ENCODE data around the gene CSNK1A1. TPM values are rescaled to one million over a fixed set of nuclear protein-coding genes. Genes with fewer than 3 reads are reported as not detected.

The CSNK1A1 gene
- total and polyA plus RNA-seq, 2 of the 4 experiments (the other 2 are of a cell fraction), result 140 to 419 TPM

- WGBS, 2 experiments (ENCODE audit: extremely low coverage in 2 of 2, insufficient read length in 1 of 2), result no CpG with 5 or more reads among the region's 3 CpGs
- BruUV-seq (replicated peaks), result TSS peak; percentile 2
- Histone ChIP-seq H3K18ac (ENCODE audit: low read depth, low read length) (no peak overlapping the region), H3K36me3 (ENCODE audit: control insufficient read depth, insufficient read depth, low read length) (peaks cover 38% of the 10 kb centered on the region), H3K4ac (ENCODE audit: low read depth, low read length) (no peak overlapping the region), H2BK20ac (ENCODE audit: low read depth, low read length) (no peak overlapping the region), H2BK120ac (ENCODE audit: low read depth, low read length) (no peak overlapping the region), H3K4me2 (ENCODE audit: low read depth, low read length) (peak overlapping the region; percentile 17; the same call in 1 of the 2 replicates), H4K91ac (ENCODE audit: insufficient read depth, low read depth, low read length) (no peak overlapping the region), H2AK9ac (replicated peaks; ENCODE audit: low read depth, low read length, poor library complexity) (no peak overlapping the region), H3K9me3 (ENCODE audit: control insufficient read depth, insufficient read depth, low read length) (no peaks in the 10 kb centered on the region), H2BK5ac (ENCODE audit: low read depth, low read length, poor library complexity, severe bottlenecking) (peak overlapping the region; percentile 4), H4K20me1 (ENCODE audit: insufficient read depth, low read length) (peaks cover 98% of the 10 kb centered on the region), H3K9ac (ENCODE audit: low read depth, low read length) (no peak overlapping the region), H3K4me1 (ENCODE audit: control insufficient read depth, insufficient read depth, low read length) (peaks cover 12% of the 10 kb centered on the region), H3K79me1 (ENCODE audit: low read depth in 1 of 2, low read length in 2 of 2) (peaks cover 0 to 13% of the 10 kb centered on the region in 2 experiments; a peak in 2 of 4 replicates), H3K56ac (ENCODE audit: extremely low read depth, insufficient read depth, low read length) (no peak overlapping the region), H4K8ac (ENCODE audit: low read depth in 2 of 2, low read length in 2 of 2) (no peak overlapping the region), H3K4me3 (ENCODE audit: insufficient read depth, low read depth, low read length) (no peak overlapping the region), H3K27me3 (ENCODE audit: control insufficient read depth, insufficient read depth, low read length) (no peaks in the 10 kb centered on the region), H2AK5ac (ENCODE audit: low read depth, low read length) (no peak overlapping the region), H3K23ac (ENCODE audit: low read depth, low read length) (no peak overlapping the region), H3K9me1 (ENCODE audit: insufficient read depth, low read length) (peaks cover 8% of the 10 kb centered on the region), H3K14ac (replicated peaks; ENCODE audit: low read depth, low read length) (no peak overlapping the region), H2AFZ (replicated peaks; ENCODE audit: low read length, poor library complexity) (no peak overlapping the region), H2BK15ac (ENCODE audit: low read depth, low read length) (no peak overlapping the region), H3K27ac (ENCODE audit: insufficient read depth, low read length) (no peak overlapping the region), H4K5ac (ENCODE audit: low read depth, low read length) (no peak overlapping the region)
- in situ Hi-C loops (cut with MboI; ENCODE audit: low sequenced_read_pairs) (no loop called here), dilution Hi-C loops (cut with HindIII; ENCODE audit: low sequenced_read_pairs, unreplicated experiment) (no loop called here), intact Hi-C loops (cut with micrococcal nuclease) (no loop called here)
- POLR2A ChIA-PET (ENCODE audit: unreplicated experiment), result no interaction called here
- CTCF ChIA-PET, result no interaction called here
- TF ChIP-seq BHLHE40 (IDR thresholded peaks at IDR 0.05; ENCODE audit: low read depth, low read length) (no peak), CHD1 (IDR thresholded peaks at IDR 0.05; ENCODE audit: low read depth, low read length) (no peak), POLR2A (IDR thresholded peaks at IDR 0.05; ENCODE audit: low read depth, low read length) (no peak), CTCF (conservative IDR thresholded peaks at IDR 0.05; ENCODE audit: low read depth, low read length) (no peak), CEBPB (IDR thresholded peaks at IDR 0.05; ENCODE audit: low read depth, low read length) (no peak), RAD21 (IDR thresholded peaks at IDR 0.05; ENCODE audit: low read length) (no peak), MAZ (IDR thresholded peaks at IDR 0.05; ENCODE audit: borderline replicate concordance, low read depth, low read length) (no peak), RFX5 (IDR thresholded peaks at IDR 0.05; ENCODE audit: low read depth, low read length) (no peak), NFE2L2 (IDR thresholded peaks at IDR 0.05; ENCODE audit: low read depth, low read length) (no peak)
- ATAC-seq (ENCODE audit: low read depth), result no peak
- no peak for DNase-seq
Measured at GRCh38 chr5:149540089-149540488, 11.2 kb downstream of the CSNK1A1 start.
